Endothelial cell of umbilical vein (primary cell): Measurements from ENCODE around the gene DNAJC2. TPM values are rescaled to one million over a fixed set of nuclear protein-coding genes. Genes with fewer than 3 reads are reported as not detected.

Experiments
- BruUV-seq: library from RNA; stranded (reverse); fragments of 400-500 nt; replicated peaks from 2 replicates; lab custom pipeline; 2021; lab: Mats Ljungman, UMichigan
- CTCF ChIA-PET: fragments of 300-600, 350-600 bp; sonication (Branson Sonifier 250); formaldehyde crosslinking; loops from one replicate; lab custom pipeline; 2021; ENCODE audit warnings: antibody characterized with exemption, inconsistent platforms; lab: Charles Lee
- POLR2A ChIA-PET: fragments of 300-600, 350-600 bp; sonication (Branson Sonifier 250); formaldehyde crosslinking; loops from one replicate; lab custom pipeline; 2021; ENCODE audit warnings: antibody characterized with exemption, inconsistent platforms; lab: Charles Lee
- DNase-seq: peaks from one replicate; pipeline ENCODE4 v3.0.0-alpha.2; 2011; ENCODE audit warnings: low read depth, low spot score
- FAIRE-seq: peaks from 2 replicates; lab custom pipeline; 2011; peaks lifted over from hg19 to GRCh38; lab: Jason Lieb, UNC
- H2AFZ ChIP-seq: 2 replicates; pipeline ENCODE4 v1.6.0; 2012; ENCODE audit warnings: low read depth, low read length, control low read depth, inconsistent platforms
- H3K27ac ChIP-seq: 2 replicates; pipeline ENCODE4 v1.5.1; 2011; ENCODE audit warnings: low read depth, mild to moderate bottlenecking, control low read depth, low read length, moderate library complexity; ENCODE audit not compliant: insufficient read depth
- H3K27me3 ChIP-seq, 2 experiments: 2 replicates each; pipeline versions ENCODE4 v1.6.0 to v1.6.1; 2011; ENCODE audit warnings: low read length in 2 of 2, mixed read lengths in 1 of 2; ENCODE audit not compliant: control insufficient read depth in 2 of 2, insufficient read depth in 2 of 2
- H3K36me3 ChIP-seq, 2 experiments: 2 replicates in 1 of 2; 3 replicates in 1 of 2; pipeline ENCODE4 v1.5.1; 2011; ENCODE audit warnings: low read length in 2 of 2, mild to moderate bottlenecking in 1 of 2, moderate library complexity in 1 of 2; ENCODE audit not compliant: control insufficient read depth in 2 of 2, insufficient read depth in 2 of 2; ENCODE audit errors: extremely low read depth in 1 of 2
- H3K4me1 ChIP-seq: 3 replicates; pipeline ENCODE4 v1.5.1; 2011; ENCODE audit warnings: mild to moderate bottlenecking, low read length; ENCODE audit not compliant: control insufficient read depth, insufficient read depth; ENCODE audit errors: extremely low read depth
- H3K4me2 ChIP-seq: 2 replicates; pipeline ENCODE4 v1.6.1; 2011; ENCODE audit warnings: low read length, control low read depth, mixed read lengths; ENCODE audit not compliant: insufficient read depth
- H3K4me3 ChIP-seq, 3 experiments: fragments of 200-600 bp in 1 of 3; sonication (generic), shearing (Covaris generic) in 1 of 3; replicated peaks in 1 of 3; 2 replicates each; pipeline ENCODE4 v1.5.1; 2011 to 2016; ENCODE audit warnings: control low read depth in 3 of 3, low read length in 3 of 3, mild to moderate bottlenecking in 2 of 3, inconsistent platforms in 1 of 3, low read depth in 1 of 3, moderate library complexity in 1 of 3; ENCODE audit not compliant: insufficient read depth in 1 of 3
- H3K79me2 ChIP-seq: 2 replicates; pipeline ENCODE4 v1.6.0; 2012; ENCODE audit warnings: low read length, inconsistent platforms; ENCODE audit not compliant: control insufficient read depth, insufficient read depth
- H3K9ac ChIP-seq: replicated peaks from 2 replicates; pipeline ENCODE3; 2011; ENCODE audit warnings: low read length, control low read depth; ENCODE audit not compliant: insufficient read depth; ENCODE audit errors: extremely low read depth
- H3K9me1 ChIP-seq: replicated peaks from 3 replicates; pipeline ENCODE4 v1.6.0; 2011; ENCODE audit warnings: mild to moderate bottlenecking, low read length; ENCODE audit not compliant: control insufficient read depth, insufficient read depth; ENCODE audit errors: extremely low read depth
- H3K9me3 ChIP-seq: replicated peaks from 2 replicates; pipeline ENCODE4 v1.5.1; 2012; ENCODE audit warnings: low read length, inconsistent platforms; ENCODE audit not compliant: control insufficient read depth, insufficient read depth
- H4K20me1 ChIP-seq: replicated peaks from 2 replicates; pipeline ENCODE3; 2011; ENCODE audit warnings: mild to moderate bottlenecking, low read length; ENCODE audit not compliant: control insufficient read depth, insufficient read depth; ENCODE audit errors: extremely low read depth
- EZH2 ChIP-seq: IDR thresholded peaks from 2 replicates; pipeline ENCODE4 v1.6.1; 2012; ENCODE audit warnings: borderline replicate concordance, low read depth, mild to moderate bottlenecking, moderate library complexity, low read length, inconsistent platforms; ENCODE audit not compliant: severe bottlenecking
- FOS ChIP-seq: IDR thresholded peaks from 2 replicates; pipeline ENCODE4 v1.6.1; 2011; ENCODE audit warnings: mild to moderate bottlenecking, low read length, moderate library complexity, borderline replicate concordance; ENCODE audit not compliant: insufficient read depth
- JUN ChIP-seq: IDR thresholded peaks from 2 replicates; pipeline ENCODE4 v1.6.1; 2011; ENCODE audit warnings: borderline replicate concordance, low read depth; ENCODE audit not compliant: insufficient read length, insufficient read depth
- MYC ChIP-seq: IDR thresholded peaks from one replicate; pipeline ENCODE4 v1.6.1; 2011; ENCODE audit warnings: mild to moderate bottlenecking, low read depth, low read length
- POLR2A ChIP-seq: IDR thresholded peaks from 2 replicates; pipeline ENCODE4 v1.6.1; 2012; ENCODE audit warnings: low read depth, mild to moderate bottlenecking, control low read depth, low read length
- POLR2AphosphoS5 ChIP-seq: IDR thresholded peaks from 2 replicates; pipeline ENCODE4 v1.6.1; 2012; ENCODE audit warnings: low read depth, mild to moderate bottlenecking, control low read depth, low read length, moderate library complexity; ENCODE audit not compliant: insufficient read depth
- dilution Hi-C: fragments of 300-500 bp; cut with MboI; formaldehyde crosslinking; loops from one replicate; pipeline ENCODE4 v1.15.0; 2019; ENCODE audit warnings: low sequenced_read_pairs; ENCODE audit not compliant: extremely low pct_ligation_motif_present
- intact Hi-C: fragments of 100-400 bp; cut with micrococcal nuclease; formaldehyde crosslinking; loops from one replicate; pipeline ENCODE4 v1.10.0; 2022
- polyA plus RNA-seq, 4 experiments: library from polyadenylated mRNA; depleted of rRNA in 3 of 4; stranded (reverse) in 3 of 4; unstranded in 1 of 4; fragments of >200 nt; gene quantifications; 2 replicates each; pipeline versions ENCODE4 v1.2.1 to v1.2.3, GENCODE V29; 2011 to 2012; ENCODE audit warnings: missing spikeins in 1 of 4
- total RNA-seq: library from RNA; stranded (reverse); gene quantifications from 2 replicates; pipeline ENCODE4 v1.2.3, GENCODE V29; 2021

DNAJC2 gene
- total and polyA plus RNA-seq, 2 donors (not counting 3 experiments of a cell fraction or from before 2014, with no cell fraction given): 8.4 to 36.3 TPM

DNA sequence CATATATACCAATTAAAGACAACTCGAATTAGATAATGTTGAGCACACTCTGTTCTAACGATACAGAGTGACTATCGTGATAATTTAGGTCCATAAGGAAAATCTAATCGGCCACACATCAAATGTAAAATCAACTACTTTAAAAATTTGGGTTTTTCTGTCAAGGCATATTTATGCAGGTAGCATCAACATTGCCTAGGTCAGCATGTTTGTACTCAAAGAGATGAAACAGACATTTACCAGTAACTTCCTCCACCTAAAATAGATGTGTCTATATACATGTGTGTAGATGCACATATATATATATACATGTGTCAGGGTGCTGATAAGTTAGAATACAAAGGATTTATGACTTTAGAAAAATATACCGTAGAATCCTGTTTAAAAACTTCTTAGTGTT is 24.9 kb upstream of the DNAJC2 start:
- peaks cover 10 to 31% of the 10 kb centered on the region in 2 experiments for H3K36me3 ChIP-seq
- peak; percentile 15 for FAIRE-seq

GRCh38 chr7:103349805-103350204 is 5.2 kb upstream of the DNAJC2 start:
- Histone ChIP-seq H3K27me3 (no peaks in the 10 kb centered on the region), H3K36me3 (peaks cover 0 to 7% of the 10 kb centered on the region in 2 experiments), H2AFZ (no peak overlapping the region), H3K4me2 (no peak overlapping the region), H3K9me3 (no peaks in the 10 kb centered on the region), H3K9me1 (no peaks in the 10 kb centered on the region), H3K79me2 (peaks cover 69% of the 10 kb centered on the region), H3K27ac (no peak overlapping the region), H3K4me3 (no peak overlapping the region), H3K9ac (no peak overlapping the region), H4K20me1 (no peaks in the 10 kb centered on the region), H3K4me1 (peaks cover 26% of the 10 kb centered on the region)
- ChIA-PET CTCF (no interaction called here), POLR2A (no interaction called here)
- no peak for DNase-seq
- TF ChIP-seq JUN (no peak), EZH2 (no peak)
- no peak for FAIRE-seq
- intact Hi-C loops: no loop called here
- dilution Hi-C loops: no loop called here
- no TSS peak for BruUV-seq

More for the DNA sequence above, 24.9 kb upstream of the DNAJC2 start:
- no peaks in the 10 kb centered on the region for H3K9me1 ChIP-seq
- H3K27ac ChIP-seq: no peak overlapping the region
- no peak for DNase-seq
- no peaks in the 10 kb centered on the region for H3K27me3 ChIP-seq
- no peaks in the 10 kb centered on the region for H4K20me1 ChIP-seq
- intact Hi-C loops: no loop called here
- H3K4me1 ChIP-seq: no peaks in the 10 kb centered on the region
- no peak overlapping the region for H3K4me2 ChIP-seq
- H3K9ac ChIP-seq: no peak overlapping the region
- TF ChIP-seq JUN (no peak), POLR2AphosphoS5 (no peak), POLR2A (no peak), MYC (no peak), FOS (no peak)
- no peak overlapping the region for H2AFZ ChIP-seq
- POLR2A ChIA-PET: no interaction called here
- H3K9me3 ChIP-seq: no peaks in the 10 kb centered on the region
- no peak overlapping the region for H3K4me3 ChIP-seq
- BruUV-seq: no TSS peak
- CTCF ChIA-PET: no interaction called here
- no peaks in the 10 kb centered on the region for H3K79me2 ChIP-seq
- dilution Hi-C loops: no loop called here
